Neural cell (in vitro differentiated cells): ENCODE measurements around the gene SPTB. TPM values are rescaled to one million over a fixed set of nuclear protein-coding genes. Genes with fewer than 3 reads are reported as not detected.

Source experiments
- H2AFZ ChIP-seq: fragments of 200-600, 300-800 bp; sonication (generic), shearing (Covaris generic); 2 replicates; pipeline ENCODE4 v1.6.0; 2014; ENCODE audit warnings: low read depth, mild to moderate bottlenecking, antibody characterized with exemption, low read length, moderate library complexity
- H3F3A ChIP-seq: fragments of 200-600 bp; shearing (Covaris generic); 2 replicates; pipeline ENCODE4 v1.6.1; 2016; ENCODE audit warnings: mild to moderate bottlenecking, moderate library complexity, mixed read lengths, antibody characterized with exemption, low read length; ENCODE audit not compliant: insufficient read depth, poor library complexity, severe bottlenecking
- H3K27ac ChIP-seq: fragments of 200-600, 300-800 bp; sonication (generic), shearing (Covaris generic); 2 replicates; pipeline ENCODE4 v1.5.1; 2014; ENCODE audit warnings: mild to moderate bottlenecking, low read length, moderate library complexity
- H3K27me3 ChIP-seq: fragments of 300-800, 200-600 bp; sonication (generic), shearing (Covaris generic); 2 replicates; pipeline ENCODE4 v1.6.0; 2014; ENCODE audit warnings: mild to moderate bottlenecking, low read depth, low read length, moderate library complexity; ENCODE audit not compliant: insufficient read depth
- H3K36me3 ChIP-seq: fragments of 300-800, 200-600 bp; sonication (generic), shearing (Covaris generic); 2 replicates; pipeline ENCODE4 v1.5.1; 2014; ENCODE audit warnings: mild to moderate bottlenecking, antibody characterized with exemption, low read length, moderate library complexity; ENCODE audit not compliant: insufficient read depth
- H3K4me2 ChIP-seq: fragments of 300-800, 200-600 bp; sonication (generic), shearing (Covaris generic); 2 replicates; pipeline ENCODE4 v1.6.0; 2014; ENCODE audit warnings: mild to moderate bottlenecking, low read length
- H3K4me3 ChIP-seq: fragments of 300-800, 200-600 bp; sonication (generic), shearing (Covaris generic); 2 replicates; pipeline ENCODE4 v1.5.1; 2014; ENCODE audit warnings: mild to moderate bottlenecking, low read length, moderate library complexity
- H3K79me2 ChIP-seq: fragments of 200-600 bp; shearing (Covaris generic); replicated peaks from 2 replicates; pipeline ENCODE4 v1.6.0; 2014; ENCODE audit warnings: mild to moderate bottlenecking, low read length, moderate library complexity; ENCODE audit not compliant: insufficient read depth
- H3K9ac ChIP-seq: fragments of 300-800, 200-600 bp; sonication (generic), shearing (Covaris generic); 2 replicates; pipeline ENCODE4 v1.6.1; 2016; ENCODE audit warnings: mild to moderate bottlenecking, low read length, mixed read lengths
- H3K9me2 ChIP-seq: fragments of 200-600 bp; shearing (Covaris generic); 2 replicates; pipeline ENCODE4 v1.6.1; 2016; ENCODE audit warnings: mild to moderate bottlenecking, low read length, mixed read lengths; ENCODE audit not compliant: insufficient read depth
- H3K9me3 ChIP-seq: fragments of 200-600, 300-800 bp; sonication (generic), shearing (Covaris generic); 2 replicates; pipeline ENCODE4 v1.6.1; 2016; ENCODE audit warnings: mild to moderate bottlenecking, mixed run types, low read length, moderate library complexity, mixed read lengths
- H4K20me1 ChIP-seq: fragments of 200-600 bp; shearing (Covaris generic); 2 replicates; pipeline ENCODE4 v1.6.1; 2016; ENCODE audit warnings: mild to moderate bottlenecking, mixed run types; ENCODE audit not compliant: insufficient read depth
- EP300 ChIP-seq: fragments of 450-650 bp; conservative IDR thresholded peaks from 2 replicates; pipeline ENCODE4 v1.6.1; 2014; ENCODE audit warnings: antibody characterized with exemption, mild to moderate bottlenecking, moderate library complexity; ENCODE audit not compliant: poor library complexity, severe bottlenecking
- EZH2 ChIP-seq: fragments of 200-600, 300-800 bp; shearing (Covaris generic), sonication (generic); IDR thresholded peaks from 2 replicates; pipeline ENCODE4 v1.6.1; 2014; ENCODE audit warnings: antibody characterized with exemption, low read length, borderline replicate concordance, mild to moderate bottlenecking; ENCODE audit not compliant: insufficient read depth, poor library complexity, severe bottlenecking
- MXI1 ChIP-seq: fragments of 450-650 bp; conservative IDR thresholded peaks from 2 replicates; pipeline ENCODE4 v1.6.1; 2014; ENCODE audit warnings: antibody characterized with exemption, mild to moderate bottlenecking; ENCODE audit not compliant: poor library complexity, severe bottlenecking
- POLR2AphosphoS5 ChIP-seq: IDR thresholded peaks from 2 replicates; pipeline ENCODE4 v1.6.1; 2012
- RAD21 ChIP-seq: fragments of 450-650 bp; conservative IDR thresholded peaks from 2 replicates; pipeline ENCODE4 v1.6.1; 2014; ENCODE audit warnings: antibody characterized with exemption, mild to moderate bottlenecking, moderate library complexity
- REST ChIP-seq: IDR thresholded peaks from 2 replicates; pipeline ENCODE4 v1.6.1; 2012; ENCODE audit warnings: borderline replicate concordance
- SMC3 ChIP-seq: fragments of 450-650 bp; conservative IDR thresholded peaks from 2 replicates; pipeline ENCODE4 v1.6.1; 2014; ENCODE audit warnings: antibody characterized with exemption, mild to moderate bottlenecking, moderate library complexity; ENCODE audit not compliant: poor library complexity
- TAF1 ChIP-seq: IDR thresholded peaks from 2 replicates; pipeline ENCODE4 v1.6.1; 2012; ENCODE audit warnings: low read depth
- polyA plus RNA-seq: library from polyadenylated mRNA; depleted of rRNA; stranded (reverse); fragments of >200 nt; gene quantifications from 2 replicates; pipeline ENCODE4 v1.2.3, GENCODE V29; 2014
- TF ChIP-seq, protein P1 (sequence below): fragments of 450-650 bp; IDR thresholded peaks from 2 replicates; pipeline ENCODE4 v1.5.1; 2014; ENCODE audit warnings: antibody characterized with exemption, mild to moderate bottlenecking, moderate library complexity; ENCODE audit not compliant: poor library complexity, severe bottlenecking

SPTB gene
- polyA plus RNA-seq, 1 donor from 2014 or later, result 1.9 TPM

- H3K9ac ChIP-seq, result no peak overlapping the region
- TF ChIP-seq POLR2AphosphoS5, result no peak
- TF ChIP-seq, protein P1, sequence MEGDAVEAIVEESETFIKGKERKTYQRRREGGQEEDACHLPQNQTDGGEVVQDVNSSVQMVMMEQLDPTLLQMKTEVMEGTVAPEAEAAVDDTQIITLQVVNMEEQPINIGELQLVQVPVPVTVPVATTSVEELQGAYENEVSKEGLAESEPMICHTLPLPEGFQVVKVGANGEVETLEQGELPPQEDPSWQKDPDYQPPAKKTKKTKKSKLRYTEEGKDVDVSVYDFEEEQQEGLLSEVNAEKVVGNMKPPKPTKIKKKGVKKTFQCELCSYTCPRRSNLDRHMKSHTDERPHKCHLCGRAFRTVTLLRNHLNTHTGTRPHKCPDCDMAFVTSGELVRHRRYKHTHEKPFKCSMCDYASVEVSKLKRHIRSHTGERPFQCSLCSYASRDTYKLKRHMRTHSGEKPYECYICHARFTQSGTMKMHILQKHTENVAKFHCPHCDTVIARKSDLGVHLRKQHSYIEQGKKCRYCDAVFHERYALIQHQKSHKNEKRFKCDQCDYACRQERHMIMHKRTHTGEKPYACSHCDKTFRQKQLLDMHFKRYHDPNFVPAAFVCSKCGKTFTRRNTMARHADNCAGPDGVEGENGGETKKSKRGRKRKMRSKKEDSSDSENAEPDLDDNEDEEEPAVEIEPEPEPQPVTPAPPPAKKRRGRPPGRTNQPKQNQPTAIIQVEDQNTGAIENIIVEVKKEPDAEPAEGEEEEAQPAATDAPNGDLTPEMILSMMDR, result no peak
- no peak for TF ChIP-seq TAF1
- H3K27me3 ChIP-seq, result no peaks in the 10 kb centered on the region
- H3K9me3 ChIP-seq, result no peaks in the 10 kb centered on the region
- no peaks in the 10 kb centered on the region for H3K9me2 ChIP-seq
- no peaks in the 10 kb centered on the region for H4K20me1 ChIP-seq
- no peak overlapping the region for H3K27ac ChIP-seq
- no peaks in the 10 kb centered on the region for H3K36me3 ChIP-seq
- H2AFZ ChIP-seq, result no peak overlapping the region
- H3F3A ChIP-seq, result no peaks in the 10 kb centered on the region
- H3K4me3 ChIP-seq, result no peak overlapping the region
- no peak overlapping the region for H3K4me2 ChIP-seq
- H3K79me2 ChIP-seq, result no peaks in the 10 kb centered on the region
Measured at GRCh38 chr14:64758691-64759554, 120.8 kb downstream of the SPTB start.

- Histone ChIP-seq H3K4me3 (no peak overlapping the region), H3K9me2 (no peaks in the 10 kb centered on the region), H3K27me3 (no peaks in the 10 kb centered on the region), H3F3A (no peaks in the 10 kb centered on the region), H3K4me2 (no peak overlapping the region), H4K20me1 (no peaks in the 10 kb centered on the region), H3K9me3 (no peaks in the 10 kb centered on the region), H2AFZ (no peak overlapping the region), H3K79me2 (no peaks in the 10 kb centered on the region), H3K27ac (no peak overlapping the region), H3K9ac (no peak overlapping the region), H3K36me3 (no peaks in the 10 kb centered on the region)
- TF ChIP-seq POLR2AphosphoS5 (no peak), EZH2 (no peak), SMC3 (no peak), REST (no peak), TAF1 (no peak), RAD21 (no peak), MXI1 (no peak), EP300 (no peak)
- TF ChIP-seq, protein P1, result no peak
Measured at GRCh38 chr14:64758025-64758521, 121.6 kb downstream of the SPTB start.
